ENCODE measurements around the gene CD52. TPM values are rescaled to one million over a fixed set of nuclear protein-coding genes. Genes with fewer than 3 reads are reported as not detected.

CD52 gene
- polyA plus RNA-seq, 4 donors: 23.1 to 116 (median 36.8) TPM

- peaks cover 2 to 45% (median 2%) of the 10 kb centered on the region in 3 donors for H3K36me3 ChIP-seq (ENCODE audit: control insufficient read depth in 3 of 3, insufficient read depth in 2 of 3, low read depth in 1 of 3, low read length in 3 of 3)
- peaks cover 22 to 58% (median 29%) of the 10 kb centered on the region in 3 donors for H3K4me1 ChIP-seq (ENCODE audit: control insufficient read depth in 3 of 3, insufficient read depth in 2 of 3, low read depth in 1 of 3, low read length in 2 of 3)
- peak overlapping the region; percentile 92 to 96 (median 93) for H3K27ac ChIP-seq (ENCODE audit: low read depth in 1 of 3, low read length in 2 of 3)
- DNase-seq (peak; percentile 87 to 92), FAIRE-seq (no peak)
- no peaks in the 10 kb centered on the region for H3K27me3 ChIP-seq (ENCODE audit: control insufficient read depth in 3 of 3, insufficient read depth in 3 of 3, low read length in 3 of 3)
- no peaks in the 10 kb centered on the region for H3K9me3 ChIP-seq (ENCODE audit: control insufficient read depth in 2 of 2, insufficient read depth in 1 of 2, low read depth in 1 of 2, low read length in 1 of 2)
- 27 to 57% (median 34%) methylated on average over 3 of the region's 3 CpGs for WGBS, 3 donors
- H3K4me3 ChIP-seq (ENCODE audit: low read depth in 1 of 3, low read length in 3 of 3): no peak overlapping the region
Observed at GRCh38 chr1:26277261-26277661, 40.5 kb upstream of the CD52 start.

GRCh38 chr1:26277719-26278118, 40.0 kb upstream of the CD52 start:
- no peak for FAIRE-seq
- 0 to 62% (median 58%) methylated on average over 1 of the region's 1 CpG for WGBS, 3 donors
- DNase-seq: no peak

GRCh38 chr1:26278303-26278702, 39.5 kb upstream of the CD52 start:
- FAIRE-seq (no peak), DNase-seq (peak; percentile 48 to 75)
- H3K36me3 ChIP-seq (ENCODE audit: control insufficient read depth in 3 of 3, insufficient read depth in 2 of 3, low read depth in 1 of 3, low read length in 3 of 3): peaks cover 0 to 53% (median 2%) of the 10 kb centered on the region in 3 donors
- 18 to 36% (median 22%) methylated on average over 4 of the region's 4 CpGs for WGBS, 3 donors
- H3K4me1 ChIP-seq (ENCODE audit: control insufficient read depth in 3 of 3, insufficient read depth in 2 of 3, low read depth in 1 of 3, low read length in 2 of 3): peaks cover 22 to 58% (median 29%) of the 10 kb centered on the region in 3 donors
- no peaks in the 10 kb centered on the region for H3K27me3 ChIP-seq (ENCODE audit: control insufficient read depth in 3 of 3, insufficient read depth in 3 of 3, low read length in 3 of 3)
- peak overlapping the region; percentile 92 to 96 (median 93) for H3K27ac ChIP-seq (ENCODE audit: low read depth in 1 of 3, low read length in 2 of 3)
- no peaks in the 10 kb centered on the region for H3K9me3 ChIP-seq (ENCODE audit: control insufficient read depth in 2 of 2, insufficient read depth in 1 of 2, low read depth in 1 of 2, low read length in 1 of 2)
- no peak overlapping the region for H3K4me3 ChIP-seq (ENCODE audit: low read depth in 1 of 3, low read length in 3 of 3)

More at GRCh38 chr1:26277719-26278118, 40.0 kb upstream of the CD52 start:
- Histone ChIP-seq H3K4me3 (ENCODE audit: low read depth in 1 of 3, low read length in 3 of 3) (no peak overlapping the region), H3K27me3 (ENCODE audit: control insufficient read depth in 3 of 3, insufficient read depth in 3 of 3, low read length in 3 of 3) (no peaks in the 10 kb centered on the region), H3K36me3 (ENCODE audit: control insufficient read depth in 3 of 3, insufficient read depth in 2 of 3, low read depth in 1 of 3, low read length in 3 of 3) (peaks cover 2 to 49% (median 2%) of the 10 kb centered on the region in 3 donors), H3K4me1 (ENCODE audit: control insufficient read depth in 3 of 3, insufficient read depth in 2 of 3, low read depth in 1 of 3, low read length in 2 of 3) (peaks cover 22 to 58% (median 29%) of the 10 kb centered on the region in 3 donors), H3K9me3 (ENCODE audit: control insufficient read depth in 2 of 2, insufficient read depth in 1 of 2, low read depth in 1 of 2, low read length in 1 of 2) (no peaks in the 10 kb centered on the region), H3K27ac (ENCODE audit: low read depth in 1 of 3, low read length in 2 of 3) (peak overlapping the region; percentile 92 to 96 (median 93))

GRCh38 chr1:26278724-26279455, 38.9 kb upstream of the CD52 start:
- peaks cover 0 to 59% (median 2%) of the 10 kb centered on the region in 3 donors for H3K36me3 ChIP-seq (ENCODE audit: control insufficient read depth in 3 of 3, insufficient read depth in 2 of 3, low read depth in 1 of 3, low read length in 3 of 3)
- no peaks in the 10 kb centered on the region for H3K9me3 ChIP-seq (ENCODE audit: control insufficient read depth in 2 of 2, insufficient read depth in 1 of 2, low read depth in 1 of 2, low read length in 1 of 2)
- no peak for FAIRE-seq
- H3K27me3 ChIP-seq (ENCODE audit: control insufficient read depth in 3 of 3, insufficient read depth in 3 of 3, low read length in 3 of 3): no peaks in the 10 kb centered on the region
- WGBS, 3 donors: 36 to 37% (median 37%) methylated on average over 9 of the region's 9 CpGs
- H3K4me3 ChIP-seq (ENCODE audit: low read depth in 1 of 3, low read length in 3 of 3): peak overlapping the region in 2 of 3 donors; percentile 93 to 95
- peak overlapping the region; percentile 92 to 96 (median 93) for H3K27ac ChIP-seq (ENCODE audit: low read depth in 1 of 3, low read length in 2 of 3)
- peak; percentile 51 to 63 for DNase-seq
- H3K4me1 ChIP-seq (ENCODE audit: control insufficient read depth in 3 of 3, insufficient read depth in 2 of 3, low read depth in 1 of 3, low read length in 2 of 3): peaks cover 22 to 58% (median 29%) of the 10 kb centered on the region in 3 donors

GRCh38 chr1:26279456-26280332, 38.1 kb upstream of the CD52 start, which contains the start of gene SH3BGRL3:
SH3BGRL3 (plus strand) TSS chr1:26280086; CDS start chr1:26280156, 70 bp downstream.
- Histone ChIP-seq H3K4me1 (ENCODE audit: control insufficient read depth in 3 of 3, insufficient read depth in 2 of 3, low read depth in 1 of 3, low read length in 2 of 3) (peaks cover 22 to 64% (median 31%) of the 10 kb centered on the region in 3 donors), H3K27ac (ENCODE audit: low read depth in 1 of 3, low read length in 2 of 3) (peak within 1 kb of the TSS; percentile 92 to 96 (median 93)), H3K9me3 (ENCODE audit: control insufficient read depth in 2 of 2, insufficient read depth in 1 of 2, low read depth in 1 of 2, low read length in 1 of 2) (no peaks in the 10 kb centered on the region), H3K36me3 (ENCODE audit: control insufficient read depth in 3 of 3, insufficient read depth in 2 of 3, low read depth in 1 of 3, low read length in 3 of 3) (peaks cover 0 to 67% (median 2%) of the 10 kb centered on the region in 3 donors), H3K4me3 (ENCODE audit: low read depth in 1 of 3, low read length in 3 of 3) (peak within 1 kb of the TSS; percentile 91 to 95 (median 93)), H3K27me3 (ENCODE audit: control insufficient read depth in 3 of 3, insufficient read depth in 3 of 3, low read length in 3 of 3) (no peaks in the 10 kb centered on the region)
- 1% methylated on average over 38 to 66 of the region's 66 CpGs for WGBS, 3 donors
- FAIRE-seq (no peak), DNase-seq (peak; percentile 90 to 95)

GRCh38 chr1:26280333-26281042, 37.3 kb upstream of the CD52 start:
- Histone ChIP-seq H3K27ac (ENCODE audit: low read depth in 1 of 3, low read length in 2 of 3) (peak overlapping the region; percentile 92 to 96 (median 93)), H3K9me3 (ENCODE audit: control insufficient read depth in 2 of 2, insufficient read depth in 1 of 2, low read depth in 1 of 2, low read length in 1 of 2) (no peaks in the 10 kb centered on the region), H3K27me3 (ENCODE audit: control insufficient read depth in 3 of 3, insufficient read depth in 3 of 3, low read length in 3 of 3) (no peaks in the 10 kb centered on the region), H3K4me3 (ENCODE audit: low read depth in 1 of 3, low read length in 3 of 3) (peak overlapping the region; percentile 91 to 95 (median 93)), H3K36me3 (ENCODE audit: control insufficient read depth in 3 of 3, insufficient read depth in 2 of 3, low read depth in 1 of 3, low read length in 3 of 3) (peaks cover 0 to 71% (median 2%) of the 10 kb centered on the region in 3 donors), H3K4me1 (ENCODE audit: control insufficient read depth in 3 of 3, insufficient read depth in 2 of 3, low read depth in 1 of 3, low read length in 2 of 3) (peaks cover 22 to 68% (median 34%) of the 10 kb centered on the region in 3 donors)
- 28 to 37% (median 30%) methylated on average over 15 to 20 of the region's 20 CpGs for WGBS, 3 donors
- no peak for FAIRE-seq
- DNase-seq: peak in 1 of 2 donors; percentile 21

- Histone ChIP-seq H3K4me3 (ENCODE audit: low read depth in 1 of 3, low read length in 3 of 3) (peak overlapping the region in 1 of 3 donors; percentile 8), H3K9me3 (ENCODE audit: control insufficient read depth in 2 of 2, insufficient read depth in 1 of 2, low read depth in 1 of 2, low read length in 1 of 2) (no peaks in the 10 kb centered on the region), H3K4me1 (ENCODE audit: control insufficient read depth in 3 of 3, insufficient read depth in 2 of 3, low read depth in 1 of 3, low read length in 2 of 3) (peaks cover 22 to 59% (median 34%) of the 10 kb centered on the region in 3 donors), H3K27ac (ENCODE audit: low read depth in 1 of 3, low read length in 2 of 3) (peak overlapping the region in 2 of 3 donors; percentile 24 to 93), H3K27me3 (ENCODE audit: control insufficient read depth in 3 of 3, insufficient read depth in 3 of 3, low read length in 3 of 3) (no peaks in the 10 kb centered on the region), H3K36me3 (ENCODE audit: control insufficient read depth in 3 of 3, insufficient read depth in 2 of 3, low read depth in 1 of 3, low read length in 3 of 3) (peaks cover 0 to 74% (median 2%) of the 10 kb centered on the region in 3 donors)
- FAIRE-seq (no peak), DNase-seq (no peak)
- 86 to 99% (median 94%) methylated on average over 5 of the region's 5 CpGs for WGBS, 3 donors
Observed at GRCh38 chr1:26281091-26281958, 36.4 kb upstream of the CD52 start.
